KMS-11 (cell line): ENCODE results near the gene MUS81.

Experiments
- H2AFZ ChIP-seq: fragments of 200-600 bp; sonication (generic); 2 replicates; pipeline ENCODE4 v1.6.1; 2016; ENCODE audit warnings: antibody characterized with exemption, mixed run types, low read depth
- H3K27ac ChIP-seq: fragments of 200-600 bp; sonication (generic); 2 replicates; pipeline ENCODE4 v1.6.1; 2016; ENCODE audit warnings: mild to moderate bottlenecking, mixed run types
- H3K27me3 ChIP-seq: fragments of 200-600 bp; sonication (generic); 2 replicates; pipeline ENCODE4 v1.6.1; 2017; ENCODE audit warnings: mild to moderate bottlenecking, low read depth, mixed run types, moderate library complexity; ENCODE audit not compliant: insufficient read depth
- H3K36me3 ChIP-seq: fragments of 200-600 bp; sonication (generic); 2 replicates; pipeline ENCODE4 v1.6.1; 2017; ENCODE audit warnings: mild to moderate bottlenecking, mixed run types; ENCODE audit not compliant: insufficient read depth
- H3K4me1 ChIP-seq: fragments of 200-600 bp; sonication (generic); 2 replicates; pipeline ENCODE4 v1.6.1; 2016; ENCODE audit warnings: mild to moderate bottlenecking, low read depth, mixed run types; ENCODE audit not compliant: poor library complexity, severe bottlenecking
- H3K4me2 ChIP-seq: fragments of 200-600 bp; sonication (generic); 2 replicates; pipeline ENCODE4 v1.7.0; 2016; ENCODE audit warnings: mild to moderate bottlenecking, mixed run types
- H3K4me3 ChIP-seq: fragments of 200-600 bp; sonication (generic); IDR thresholded peaks from 2 replicates; pipeline ENCODE4 v1.6.1; 2017; ENCODE audit warnings: low read depth, low read length, mixed read lengths; ENCODE audit not compliant: insufficient read depth
- H3K79me2 ChIP-seq: fragments of 200-600 bp; sonication (generic); 2 replicates; pipeline ENCODE4 v1.6.1; 2016; ENCODE audit warnings: low read depth, mixed run types; ENCODE audit not compliant: insufficient read depth
- H3K9ac ChIP-seq: fragments of 200-600 bp; sonication (generic); 2 replicates; pipeline ENCODE4 v1.6.1; 2016; ENCODE audit warnings: mild to moderate bottlenecking, mixed run types
- H4K20me1 ChIP-seq: fragments of 200-600 bp; sonication (generic); 2 replicates; pipeline ENCODE4 v1.6.1; 2016; ENCODE audit warnings: mild to moderate bottlenecking, mixed run types; ENCODE audit not compliant: insufficient read depth
- TF ChIP-seq, protein P1 (sequence below): fragments of 200-600 bp; sonication (generic); conservative IDR thresholded peaks from 2 replicates; pipeline ENCODE4 v1.6.1; 2017; ENCODE audit warnings: low read depth, mild to moderate bottlenecking, antibody characterized with exemption, low read length, moderate library complexity, mixed read lengths

Gene MUS81

DNA sequence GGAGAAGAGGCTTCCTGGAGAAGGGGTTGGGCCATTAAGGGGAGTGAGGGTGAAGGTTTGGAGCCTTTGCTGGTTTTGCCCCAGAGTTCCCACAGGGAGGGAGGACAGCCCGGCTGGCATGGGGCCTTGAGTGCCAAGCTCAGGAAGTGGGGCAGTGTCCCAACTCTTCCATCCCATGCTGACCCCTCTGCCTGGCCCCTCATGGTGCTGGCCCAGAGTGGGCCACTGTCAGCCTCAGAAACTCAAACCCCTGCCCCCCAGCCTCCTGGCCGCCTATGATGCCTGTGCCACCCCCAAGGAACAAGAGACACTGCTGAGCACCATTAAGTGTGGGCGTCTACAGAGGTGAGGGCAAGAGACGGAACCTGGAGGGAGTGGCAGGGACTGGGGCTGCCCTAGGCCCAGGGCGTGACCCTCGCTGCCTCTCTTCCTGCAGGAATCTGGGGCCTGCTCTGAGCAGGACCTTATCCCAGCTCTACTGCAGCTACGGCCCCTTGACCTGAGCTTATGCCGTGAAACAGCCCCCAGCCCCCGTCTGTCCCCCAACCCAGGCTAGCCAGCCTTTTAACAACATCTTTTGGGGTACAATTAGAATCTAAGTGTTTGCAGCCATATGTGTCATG lies 5.4 kb downstream of the MUS81 start:
- H3K4me3 ChIP-seq: no peak overlapping the region
- H3K36me3 ChIP-seq: no peaks in the 10 kb centered on the region
- no peak overlapping the region for H3K4me2 ChIP-seq
- no peak overlapping the region for H2AFZ ChIP-seq
- no peak overlapping the region for H3K9ac ChIP-seq
- no peaks in the 10 kb centered on the region for H3K27me3 ChIP-seq
- H3K27ac ChIP-seq: no peak overlapping the region
- H3K79me2 ChIP-seq: peaks cover 22% of the 10 kb centered on the region
- peaks cover 14% of the 10 kb centered on the region for H3K4me1 ChIP-seq
- TF ChIP-seq, protein P1, sequence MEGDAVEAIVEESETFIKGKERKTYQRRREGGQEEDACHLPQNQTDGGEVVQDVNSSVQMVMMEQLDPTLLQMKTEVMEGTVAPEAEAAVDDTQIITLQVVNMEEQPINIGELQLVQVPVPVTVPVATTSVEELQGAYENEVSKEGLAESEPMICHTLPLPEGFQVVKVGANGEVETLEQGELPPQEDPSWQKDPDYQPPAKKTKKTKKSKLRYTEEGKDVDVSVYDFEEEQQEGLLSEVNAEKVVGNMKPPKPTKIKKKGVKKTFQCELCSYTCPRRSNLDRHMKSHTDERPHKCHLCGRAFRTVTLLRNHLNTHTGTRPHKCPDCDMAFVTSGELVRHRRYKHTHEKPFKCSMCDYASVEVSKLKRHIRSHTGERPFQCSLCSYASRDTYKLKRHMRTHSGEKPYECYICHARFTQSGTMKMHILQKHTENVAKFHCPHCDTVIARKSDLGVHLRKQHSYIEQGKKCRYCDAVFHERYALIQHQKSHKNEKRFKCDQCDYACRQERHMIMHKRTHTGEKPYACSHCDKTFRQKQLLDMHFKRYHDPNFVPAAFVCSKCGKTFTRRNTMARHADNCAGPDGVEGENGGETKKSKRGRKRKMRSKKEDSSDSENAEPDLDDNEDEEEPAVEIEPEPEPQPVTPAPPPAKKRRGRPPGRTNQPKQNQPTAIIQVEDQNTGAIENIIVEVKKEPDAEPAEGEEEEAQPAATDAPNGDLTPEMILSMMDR: no peak
- H4K20me1 ChIP-seq: no peaks in the 10 kb centered on the region

DNA sequence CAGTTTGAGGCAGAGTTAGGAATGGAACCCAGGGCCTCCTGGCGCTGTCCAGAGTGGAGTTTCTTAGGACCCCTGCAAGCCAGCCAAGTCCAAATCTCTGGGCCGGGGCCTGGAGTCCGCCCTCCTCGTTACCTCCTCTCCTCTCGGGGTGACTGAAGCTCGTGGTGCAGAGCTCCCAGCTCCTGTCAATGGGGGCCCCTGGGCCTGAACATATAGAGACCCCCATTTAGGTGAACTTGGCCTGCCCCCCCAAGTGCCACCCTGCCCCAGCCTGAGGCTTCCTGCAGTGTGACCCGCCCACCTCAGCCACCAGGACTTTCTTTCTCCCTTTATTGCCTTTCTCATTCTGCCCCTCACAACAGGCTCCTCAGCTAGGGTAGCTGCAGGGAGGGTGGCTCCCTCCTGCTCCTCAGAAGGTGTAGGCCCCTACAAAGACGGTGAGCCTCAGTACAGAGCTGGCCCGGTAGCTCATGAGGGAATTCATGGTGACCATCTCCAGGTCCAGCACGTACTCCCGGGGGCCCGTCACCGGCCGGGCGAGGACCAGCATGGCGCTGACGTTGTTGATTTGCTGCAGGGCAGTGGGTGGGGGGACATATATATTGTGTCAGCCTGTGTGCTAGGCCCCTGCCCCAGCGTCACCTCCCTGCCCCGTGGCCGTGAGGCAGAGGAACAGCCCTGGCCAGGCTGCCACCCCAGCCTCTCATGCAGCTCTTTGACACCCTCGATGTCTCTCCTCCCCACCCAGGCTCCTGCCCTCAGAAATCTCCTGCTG lies 6.5 kb downstream of the MUS81 start:
- Histone ChIP-seq H3K79me2 (peaks cover 12% of the 10 kb centered on the region), H2AFZ (no peak overlapping the region), H3K27me3 (no peaks in the 10 kb centered on the region), H3K4me2 (no peak overlapping the region), H3K36me3 (no peaks in the 10 kb centered on the region), H3K4me3 (no peak overlapping the region), H4K20me1 (no peaks in the 10 kb centered on the region), H3K27ac (no peak overlapping the region), H3K9ac (no peak overlapping the region), H3K4me1 (peaks cover 12% of the 10 kb centered on the region)
- TF ChIP-seq, protein P1: no peak

DNA sequence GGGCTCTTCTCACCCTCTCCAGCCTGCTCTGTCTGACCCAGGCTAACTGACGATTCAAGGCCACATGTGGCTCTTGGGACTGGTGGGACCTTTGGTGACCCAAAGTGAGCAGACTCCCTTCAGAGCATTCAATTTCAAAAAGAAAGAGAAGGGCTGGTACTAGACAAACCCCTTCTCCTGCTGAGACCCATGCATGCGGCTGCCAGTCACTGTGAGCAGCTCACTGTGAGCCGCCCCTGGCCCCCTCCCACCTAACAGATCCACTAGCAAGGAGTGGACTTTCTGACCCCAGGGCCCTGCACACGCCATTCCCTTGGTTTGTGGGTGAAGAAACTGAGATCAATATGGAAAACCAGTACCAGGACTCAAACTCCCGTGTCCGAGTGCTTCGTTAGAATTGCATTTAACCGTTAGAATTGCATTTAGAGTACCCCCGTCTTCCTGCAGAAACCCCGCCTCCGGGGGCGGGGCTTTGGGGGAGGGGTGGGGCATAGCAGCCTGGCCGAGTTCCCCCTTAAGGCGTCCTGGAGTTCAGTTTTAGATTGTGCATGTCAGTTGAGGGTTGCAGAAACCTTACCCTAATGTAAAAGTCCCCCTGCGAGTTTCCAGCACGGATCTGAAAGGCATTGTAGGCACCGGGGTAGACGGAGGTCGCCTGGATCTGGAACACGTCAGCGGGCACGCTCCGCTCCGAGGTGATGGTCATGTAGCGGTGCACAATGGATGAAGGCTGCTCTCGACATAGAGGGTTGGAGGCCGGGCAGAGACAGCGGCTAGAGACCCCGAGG lies 7.2 kb downstream of the MUS81 start:
- Histone ChIP-seq H3K4me1 (peaks cover 4% of the 10 kb centered on the region), H3K27ac (no peak overlapping the region), H3K9ac (no peak overlapping the region), H2AFZ (no peak overlapping the region), H3K4me3 (no peak overlapping the region), H3K79me2 (peaks cover 4% of the 10 kb centered on the region), H4K20me1 (no peaks in the 10 kb centered on the region), H3K27me3 (no peaks in the 10 kb centered on the region), H3K4me2 (no peak overlapping the region), H3K36me3 (no peaks in the 10 kb centered on the region)
- TF ChIP-seq, protein P1: no peak

DNA sequence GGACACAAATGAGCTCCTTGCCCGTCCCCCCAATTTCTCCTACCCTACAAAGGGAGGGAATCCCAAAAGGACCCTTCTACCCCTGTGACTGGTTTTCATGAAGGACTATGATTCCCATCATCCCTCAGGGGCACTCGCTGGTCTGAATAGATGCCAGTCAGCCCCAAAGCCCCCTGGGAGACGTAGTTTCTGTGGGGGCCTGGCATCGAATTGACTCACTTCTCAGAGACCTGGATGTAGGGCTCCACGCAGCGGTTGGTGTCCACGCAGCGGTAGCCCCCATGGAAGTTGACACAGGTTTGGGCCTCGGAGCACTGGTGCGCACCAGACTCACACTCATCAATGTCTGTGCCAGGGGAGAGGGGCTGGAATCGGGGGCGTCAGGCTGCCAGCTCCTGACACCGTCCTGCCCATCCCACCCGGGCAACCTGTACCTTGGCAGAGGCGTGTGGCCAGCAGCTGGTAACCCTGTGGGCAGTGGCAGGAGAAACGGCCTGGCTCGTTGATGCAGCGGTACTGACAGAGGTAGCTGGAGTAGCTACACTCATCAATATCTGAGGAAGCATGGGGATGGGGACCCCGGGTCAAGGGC lies 7.9 kb downstream of the MUS81 start:
- Histone ChIP-seq H3K36me3 (no peaks in the 10 kb centered on the region), H2AFZ (no peak overlapping the region), H4K20me1 (no peaks in the 10 kb centered on the region), H3K27ac (no peak overlapping the region), H3K4me3 (no peak overlapping the region), H3K27me3 (no peaks in the 10 kb centered on the region), H3K4me2 (no peak overlapping the region), H3K79me2 (no peaks in the 10 kb centered on the region), H3K4me1 (peaks cover 4% of the 10 kb centered on the region), H3K9ac (no peak overlapping the region)
- TF ChIP-seq, protein P1: no peak
